ENCODE measurements around the gene CLIC2. TPM values are rescaled to one million over a fixed set of nuclear protein-coding genes. Genes with fewer than 3 reads are reported as not detected.

The CLIC2 gene
- total and polyA plus RNA-seq, 3 donors from 2014 or later = 3.5 to 3.9 (median 3.5) TPM

GRCh38 chrX:155251391-155251790, 83.0 kb downstream of the CLIC2 start:
- H3K4me1 ChIP-seq = no peaks in the 10 kb centered on the region
- H3K27ac ChIP-seq = no peak overlapping the region
- TF ChIP-seq POLR2A (IDR thresholded peaks at IDR 0.05) = no peak
- no peak for TF ChIP-seq CTCF (IDR thresholded peaks at IDR 0.05)
- H3K36me3 ChIP-seq (ENCODE audit: low read depth, missing control alignments) = no peaks in the 10 kb centered on the region
- intact Hi-C loops (cut with DNase I; ENCODE audit: low total_unique reads) = no loop called here
- H3K9me3 ChIP-seq = no peaks in the 10 kb centered on the region
- no peak overlapping the region for H3K4me3 ChIP-seq
- WGBS, 2 donors = 69 to 83% methylated on average over 1 of the region's 1 CpG
- no peaks in the 10 kb centered on the region for H3K27me3 ChIP-seq
- no peak for DNase-seq

GRCh38 chrX:155247497-155247896, 86.9 kb downstream of the CLIC2 start:
- Histone ChIP-seq H3K4me3 (no peak overlapping the region), H3K36me3 (ENCODE audit: low read depth, missing control alignments) (no peaks in the 10 kb centered on the region), H3K9me3 (no peaks in the 10 kb centered on the region), H3K27me3 (no peaks in the 10 kb centered on the region), H3K4me1 (no peaks in the 10 kb centered on the region), H3K27ac (no peak overlapping the region)
- WGBS, 2 donors = 80 to 82% methylated on average over 4 of the region's 4 CpGs
- TF ChIP-seq POLR2A (IDR thresholded peaks at IDR 0.05) = no peak
- no peak for TF ChIP-seq CTCF (IDR thresholded peaks at IDR 0.05)
- intact Hi-C loops (cut with DNase I; ENCODE audit: low total_unique reads) = no loop called here
- DNase-seq = no peak

- H3K27ac ChIP-seq = no peak overlapping the region
- TF ChIP-seq CTCF (IDR thresholded peaks at IDR 0.05) (no peak), POLR2A (IDR thresholded peaks at IDR 0.05) (no peak)
Observed at GRCh38 chrX:155246748-155247147, 87.7 kb downstream of the CLIC2 start.

GRCh38 chrX:155242300-155242699, 92.1 kb downstream of the CLIC2 start:
- intact Hi-C loops (cut with DNase I; ENCODE audit: low total_unique reads) = no loop called here
- Histone ChIP-seq H3K27me3 (no peaks in the 10 kb centered on the region), H3K9me3 (no peaks in the 10 kb centered on the region), H3K36me3 (ENCODE audit: low read depth, missing control alignments) (no peaks in the 10 kb centered on the region), H3K4me1 (no peaks in the 10 kb centered on the region), H3K4me3 (no peak overlapping the region), H3K27ac (no peak overlapping the region)
- no peak for TF ChIP-seq POLR2A (IDR thresholded peaks at IDR 0.05)
- no peak for TF ChIP-seq CTCF (IDR thresholded peaks at IDR 0.05)
- DNase-seq = no peak
- 76 to 81% methylated on average over 4 to 5 of the region's 5 CpGs for WGBS, 2 donors

More at GRCh38 chrX:155246748-155247147, 87.7 kb downstream of the CLIC2 start:
- no peaks in the 10 kb centered on the region for H3K36me3 ChIP-seq (ENCODE audit: low read depth, missing control alignments)
- H3K27me3 ChIP-seq = no peaks in the 10 kb centered on the region
- H3K9me3 ChIP-seq = no peaks in the 10 kb centered on the region
- no peak overlapping the region for H3K4me3 ChIP-seq
- intact Hi-C loops (cut with DNase I; ENCODE audit: low total_unique reads) = no loop called here
- no peaks in the 10 kb centered on the region for H3K4me1 ChIP-seq
- WGBS, 2 donors = 78 to 100% methylated on average over 1 of the region's 1 CpG
- DNase-seq = no peak

- TF ChIP-seq POLR2A (IDR thresholded peaks at IDR 0.05) (no peak), CTCF (IDR thresholded peaks at IDR 0.05) (no peak)
- DNase-seq = no peak
Observed at GRCh38 chrX:155237719-155238118, 96.7 kb downstream of the CLIC2 start.

More at GRCh38 chrX:155237719-155238118, 96.7 kb downstream of the CLIC2 start:
- H3K4me1 ChIP-seq = no peaks in the 10 kb centered on the region
- 89 to 92% methylated on average over 5 of the region's 5 CpGs for WGBS, 2 donors
- H3K4me3 ChIP-seq = no peak overlapping the region
- no peak overlapping the region for H3K27ac ChIP-seq
- H3K27me3 ChIP-seq = no peaks in the 10 kb centered on the region
- no peaks in the 10 kb centered on the region for H3K9me3 ChIP-seq
- intact Hi-C loops (cut with DNase I; ENCODE audit: low total_unique reads) = no loop called here
- H3K36me3 ChIP-seq (ENCODE audit: low read depth, missing control alignments) = no peaks in the 10 kb centered on the region

Measured in testis (tissue), 3 donors.